Sigmoid colon (tissue), 4 donors: ENCODE data around the gene HACD4.

ENCODE experiments used
- EP300 ChIP-seq, 4 donors: sonication (generic); formaldehyde crosslinking; IDR thresholded peaks; one replicate each; pipeline ENCODE4 v1.6.1; 2017; ENCODE audit warnings: antibody characterized with exemption in 4 of 4
- POLR2A ChIP-seq, 2 donors: fragments of 450-650 bp; IDR thresholded peaks; one replicate each; pipeline ENCODE4 v1.6.1; 2016; ENCODE audit warnings: antibody characterized with exemption in 2 of 2, mild to moderate bottlenecking in 2 of 2, moderate library complexity in 2 of 2
- POLR2AphosphoS5 ChIP-seq, 4 donors: sonication (generic); formaldehyde crosslinking; IDR thresholded peaks; one replicate each; pipeline ENCODE4 v1.6.1; 2017; ENCODE audit warnings: antibody characterized with exemption in 4 of 4
- TF ChIP-seq, protein P1 (sequence below), 4 experiments: fragments of 450-650 bp in 3 of 4; fragments of 200-600 bp in 1 of 4; IDR thresholded peaks; one replicate each; pipeline ENCODE4 v1.5.1; 2016 to 2019; ENCODE audit warnings: antibody characterized with exemption in 4 of 4, mild to moderate bottlenecking in 3 of 4, moderate library complexity in 2 of 4

DNA sequence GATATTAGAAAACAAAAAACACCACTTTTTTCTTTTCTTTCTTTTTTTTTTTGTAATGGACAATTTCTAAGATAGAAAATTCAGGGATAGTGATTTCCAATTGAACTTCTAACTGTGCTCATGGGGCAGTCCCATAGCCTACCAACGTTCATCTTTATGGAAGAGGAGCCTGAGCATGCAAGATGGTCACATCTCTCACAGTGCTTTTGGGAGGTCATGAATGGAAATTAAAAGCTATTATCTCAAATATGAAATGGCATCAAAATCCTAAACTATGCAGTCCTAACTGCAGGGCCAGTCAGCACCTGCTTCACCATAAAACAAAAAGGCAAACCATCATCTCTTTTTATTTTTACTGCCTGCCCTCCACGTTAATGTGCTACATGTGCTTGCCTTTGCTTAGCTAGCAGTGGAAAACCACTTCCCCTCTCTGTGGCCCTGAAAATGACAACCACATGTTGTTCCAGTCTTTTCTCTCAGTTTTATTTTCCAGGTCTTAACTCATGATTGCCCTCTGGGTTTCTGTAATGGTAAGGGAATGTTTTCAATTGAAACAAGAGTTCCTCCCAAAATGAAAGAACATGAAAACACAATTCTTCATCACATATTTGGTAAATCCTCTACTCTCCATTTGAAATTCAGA lies 29.6 kb upstream of the HACD4 start:
- TF ChIP-seq, protein P1, sequence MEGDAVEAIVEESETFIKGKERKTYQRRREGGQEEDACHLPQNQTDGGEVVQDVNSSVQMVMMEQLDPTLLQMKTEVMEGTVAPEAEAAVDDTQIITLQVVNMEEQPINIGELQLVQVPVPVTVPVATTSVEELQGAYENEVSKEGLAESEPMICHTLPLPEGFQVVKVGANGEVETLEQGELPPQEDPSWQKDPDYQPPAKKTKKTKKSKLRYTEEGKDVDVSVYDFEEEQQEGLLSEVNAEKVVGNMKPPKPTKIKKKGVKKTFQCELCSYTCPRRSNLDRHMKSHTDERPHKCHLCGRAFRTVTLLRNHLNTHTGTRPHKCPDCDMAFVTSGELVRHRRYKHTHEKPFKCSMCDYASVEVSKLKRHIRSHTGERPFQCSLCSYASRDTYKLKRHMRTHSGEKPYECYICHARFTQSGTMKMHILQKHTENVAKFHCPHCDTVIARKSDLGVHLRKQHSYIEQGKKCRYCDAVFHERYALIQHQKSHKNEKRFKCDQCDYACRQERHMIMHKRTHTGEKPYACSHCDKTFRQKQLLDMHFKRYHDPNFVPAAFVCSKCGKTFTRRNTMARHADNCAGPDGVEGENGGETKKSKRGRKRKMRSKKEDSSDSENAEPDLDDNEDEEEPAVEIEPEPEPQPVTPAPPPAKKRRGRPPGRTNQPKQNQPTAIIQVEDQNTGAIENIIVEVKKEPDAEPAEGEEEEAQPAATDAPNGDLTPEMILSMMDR (IDR thresholded peaks at IDR 0.05): no peak
- TF ChIP-seq POLR2A (IDR thresholded peaks at IDR 0.05) (no peak), EP300 (IDR thresholded peaks at IDR 0.05) (no peak), POLR2AphosphoS5 (IDR thresholded peaks at IDR 0.05) (no peak)
